Globus pallidus (tissue), 1 donor: ENCODE results near the gene SYNC.

ENCODE experiments used
- DNase-seq: peaks from one replicate; pipeline ENCODE4 v3.0.0-alpha.2; 2015; ENCODE audit warnings: low spot score

SYNC gene

DNA sequence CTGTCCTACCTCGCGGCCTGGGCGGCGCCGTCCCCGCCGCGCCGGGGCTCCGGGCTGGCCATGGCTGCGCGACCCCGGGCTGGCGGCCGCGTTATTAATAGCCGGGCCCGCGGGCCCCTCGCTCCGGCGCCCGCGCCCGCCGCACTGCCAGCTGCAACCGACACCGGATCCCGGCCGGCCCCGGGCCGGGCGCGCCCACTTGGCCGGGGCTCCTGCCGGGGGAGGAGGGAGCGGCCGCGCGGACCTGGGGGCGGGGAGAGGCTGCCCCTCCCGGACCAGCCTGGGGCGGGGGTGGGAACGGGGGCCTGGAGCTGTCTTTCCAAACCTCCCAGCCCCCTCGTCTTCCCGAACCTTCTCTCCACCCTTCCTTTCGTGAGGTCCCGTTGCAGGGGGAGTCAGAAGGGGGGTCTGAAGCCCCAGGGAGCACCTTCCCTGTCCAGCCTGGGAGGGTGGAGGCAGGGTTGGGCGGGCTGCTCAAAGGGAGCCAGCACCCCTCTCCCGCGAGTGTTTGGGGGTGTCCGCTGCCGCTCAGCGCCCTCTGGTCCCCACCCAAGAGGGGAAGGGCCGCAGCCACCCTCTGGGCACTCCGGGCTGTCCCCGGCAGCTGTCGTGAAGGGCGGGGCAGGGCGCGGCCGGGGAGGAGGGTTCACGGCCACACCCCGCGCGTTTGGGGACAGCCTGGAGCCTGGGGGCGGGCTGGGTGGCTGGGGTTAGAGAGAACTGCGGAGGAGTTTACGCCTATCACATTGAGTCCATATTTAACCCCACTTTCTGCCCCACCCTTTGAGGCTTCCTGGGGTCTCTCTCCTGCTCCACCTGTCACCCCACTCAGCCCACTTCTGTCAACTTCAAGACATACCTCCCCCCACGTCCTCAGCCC, at the start of gene SYNC:
Gene SYNC (minus strand): TSS at position 172 of the 880 bp plus-strand sequence. CDS start 110 bp downstream, at position 62.
- peak; percentile 9 for DNase-seq

DNA sequence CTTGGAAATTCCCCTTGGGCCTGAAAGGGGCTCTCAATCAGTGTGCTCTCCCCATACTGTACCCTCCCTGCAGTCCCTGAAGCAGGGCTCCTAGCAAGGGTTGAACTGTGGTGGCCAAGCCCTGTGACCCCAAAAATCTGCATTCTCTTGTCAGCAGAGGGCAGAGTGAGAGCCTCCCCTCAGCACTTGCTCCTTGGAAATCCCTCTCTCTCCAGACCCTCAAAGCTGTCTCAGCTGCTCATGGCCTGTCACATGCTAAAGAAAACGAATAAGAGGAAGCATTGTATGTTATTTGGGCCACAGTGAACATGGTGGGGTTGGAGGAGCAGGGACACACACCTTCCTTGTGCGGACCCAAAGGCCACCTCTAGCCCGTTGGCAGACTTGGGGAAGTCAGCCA, 47.2 kb upstream of the SYNC start:
- DNase-seq, result no peak

DNA sequence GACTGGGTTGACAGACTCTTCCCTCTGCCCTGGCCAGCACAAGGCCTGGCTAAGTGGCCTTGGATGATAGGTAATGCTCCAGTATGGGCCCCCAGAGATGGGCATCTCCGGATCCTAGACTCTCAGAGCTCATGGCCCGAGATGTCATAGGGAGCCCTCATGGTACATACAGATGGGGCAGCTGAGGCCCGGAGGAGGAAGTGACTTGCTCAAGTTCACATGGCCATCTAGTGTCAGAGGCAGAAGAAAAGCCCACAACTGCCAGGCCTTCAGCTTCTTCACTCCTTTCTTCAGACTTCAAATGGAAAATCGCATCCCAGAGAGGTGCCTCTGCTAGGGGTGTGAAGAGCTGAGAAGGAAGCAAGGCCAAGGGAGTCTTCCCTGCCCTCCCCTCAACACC, 46.8 kb upstream of the SYNC start:
- DNase-seq, result no peak

DNA sequence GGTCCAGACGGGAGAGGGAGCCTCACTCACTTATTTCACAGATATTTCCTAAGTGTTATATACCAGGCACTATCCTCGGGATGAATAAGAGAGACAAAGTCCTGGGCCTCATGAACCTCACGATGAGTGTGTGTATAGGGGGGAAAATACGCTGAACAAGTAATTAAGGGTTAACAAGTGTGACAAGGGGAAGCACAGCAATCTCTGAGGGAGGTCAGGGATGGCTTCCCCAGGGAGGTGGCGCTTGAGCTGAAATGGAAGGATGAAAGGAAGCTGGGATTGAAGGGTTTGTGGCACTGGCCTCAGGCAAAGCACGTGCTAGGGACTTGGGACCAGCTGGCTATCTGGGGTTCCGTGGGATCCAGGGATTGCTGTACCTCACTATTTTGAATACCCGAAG, 46.4 kb upstream of the SYNC start:
- no peak for DNase-seq

DNA sequence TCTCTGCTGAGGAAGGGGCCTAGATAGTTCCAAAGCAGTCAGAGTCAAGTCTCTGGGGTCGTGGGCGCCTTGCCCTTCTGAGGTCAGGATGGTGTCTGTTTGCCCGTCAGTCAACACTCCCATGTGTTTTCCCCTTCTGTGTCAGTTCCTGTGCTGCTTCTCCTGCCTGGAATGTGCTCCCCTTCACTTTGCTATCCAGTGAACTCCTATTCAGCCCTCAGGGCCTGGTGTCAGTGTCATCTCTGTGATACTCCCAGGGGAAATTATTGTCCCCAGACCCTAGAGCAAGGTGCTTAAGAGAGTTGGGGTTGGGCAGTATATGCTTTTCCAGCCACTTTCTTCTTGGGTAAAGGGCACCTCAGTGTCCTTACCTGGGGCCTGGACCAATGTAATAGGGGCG, 45.8 kb upstream of the SYNC start:
- no peak for DNase-seq

DNA sequence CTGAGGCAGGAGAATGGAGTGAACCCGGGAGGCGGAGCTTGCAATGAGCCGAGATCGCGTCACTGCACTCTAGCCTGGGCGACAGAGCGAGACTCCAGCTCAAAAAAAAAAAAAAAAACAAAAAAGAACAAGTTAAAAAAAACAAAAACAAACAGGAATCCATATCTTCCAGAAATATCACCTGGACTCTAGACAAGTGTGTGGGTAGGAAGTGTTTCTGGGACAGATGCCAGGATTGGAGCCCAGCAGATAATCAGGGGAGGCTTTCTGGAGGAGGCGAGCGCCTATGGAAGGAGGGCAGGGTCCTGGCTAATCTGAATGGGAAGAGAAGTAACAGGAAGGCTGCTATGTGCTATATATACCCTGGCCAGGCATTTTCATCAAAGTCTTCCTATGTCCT, 43.6 kb upstream of the SYNC start:
- no peak for DNase-seq

DNA sequence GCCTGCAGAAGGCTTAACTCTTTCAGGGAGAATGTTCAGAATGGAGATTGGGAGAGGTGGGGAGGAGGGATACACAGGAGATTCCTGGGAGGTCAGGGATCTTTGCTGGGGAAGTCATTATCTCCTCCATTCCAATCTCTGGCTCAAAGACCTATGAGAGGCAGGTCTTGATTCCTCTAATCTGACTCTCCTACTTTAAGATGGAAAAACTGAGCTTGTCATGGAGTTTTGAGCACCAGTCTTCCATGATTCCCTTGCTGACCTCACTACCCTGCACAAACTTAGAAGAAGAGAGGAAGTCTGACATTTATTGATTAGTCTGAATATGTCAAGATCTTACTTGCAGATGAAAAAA, 41.5 kb upstream of the SYNC start:
- DNase-seq, result no peak

DNA sequence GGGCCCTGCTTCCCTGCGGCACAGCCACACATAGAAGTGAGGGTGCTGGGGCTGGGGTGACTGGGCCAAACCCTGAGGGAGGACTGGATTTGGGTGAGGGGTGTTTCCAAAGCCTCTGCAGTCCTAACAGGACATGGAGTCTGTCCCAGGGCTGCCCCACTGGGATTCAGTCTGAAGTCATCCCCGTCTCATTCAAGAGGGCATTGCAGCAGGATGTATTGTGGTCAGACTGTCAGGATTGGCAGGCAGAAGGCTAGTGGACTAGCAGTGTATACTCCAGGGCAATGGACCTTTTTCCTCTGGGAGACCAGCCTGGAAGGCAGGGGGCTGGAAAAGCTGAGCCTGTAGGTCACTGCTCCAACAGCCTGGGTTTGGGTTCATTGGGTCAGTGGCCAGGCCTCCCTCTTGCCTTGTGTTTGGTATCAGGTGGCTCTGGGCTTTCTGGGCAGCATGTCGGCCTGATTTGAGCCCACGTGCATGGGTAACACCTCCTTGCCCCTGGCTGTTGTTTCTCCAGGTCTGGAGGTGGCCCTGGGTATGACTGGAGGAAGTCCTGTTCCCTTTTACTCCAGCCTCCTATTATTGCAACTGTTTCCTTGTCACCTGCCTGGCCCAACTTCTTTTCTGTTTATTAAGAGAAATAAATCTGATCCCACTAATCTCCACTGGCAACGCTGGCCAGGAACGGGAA, 41.0 kb upstream of the SYNC start:
- no peak for DNase-seq

DNA sequence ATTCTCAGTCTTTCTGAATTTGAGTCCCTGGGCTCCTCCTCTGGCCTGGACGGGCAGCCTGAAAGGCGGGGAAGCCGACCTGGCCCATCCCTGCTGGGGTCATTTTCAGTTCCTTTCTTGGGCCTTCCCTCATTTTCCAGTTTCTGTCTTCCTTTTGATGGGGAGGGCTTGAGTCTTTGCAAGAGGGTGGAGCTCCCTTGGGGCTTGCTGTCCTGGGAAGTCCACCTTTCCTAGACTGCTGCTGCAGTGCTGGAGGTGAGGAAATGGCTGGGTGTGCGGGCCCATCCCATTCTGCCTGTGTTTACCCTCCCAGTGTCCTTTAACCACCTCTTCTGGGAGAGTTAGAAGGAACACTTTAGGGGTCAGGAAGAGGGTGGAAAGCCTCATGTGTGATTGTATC, 40.4 kb upstream of the SYNC start:
- no peak for DNase-seq

DNA sequence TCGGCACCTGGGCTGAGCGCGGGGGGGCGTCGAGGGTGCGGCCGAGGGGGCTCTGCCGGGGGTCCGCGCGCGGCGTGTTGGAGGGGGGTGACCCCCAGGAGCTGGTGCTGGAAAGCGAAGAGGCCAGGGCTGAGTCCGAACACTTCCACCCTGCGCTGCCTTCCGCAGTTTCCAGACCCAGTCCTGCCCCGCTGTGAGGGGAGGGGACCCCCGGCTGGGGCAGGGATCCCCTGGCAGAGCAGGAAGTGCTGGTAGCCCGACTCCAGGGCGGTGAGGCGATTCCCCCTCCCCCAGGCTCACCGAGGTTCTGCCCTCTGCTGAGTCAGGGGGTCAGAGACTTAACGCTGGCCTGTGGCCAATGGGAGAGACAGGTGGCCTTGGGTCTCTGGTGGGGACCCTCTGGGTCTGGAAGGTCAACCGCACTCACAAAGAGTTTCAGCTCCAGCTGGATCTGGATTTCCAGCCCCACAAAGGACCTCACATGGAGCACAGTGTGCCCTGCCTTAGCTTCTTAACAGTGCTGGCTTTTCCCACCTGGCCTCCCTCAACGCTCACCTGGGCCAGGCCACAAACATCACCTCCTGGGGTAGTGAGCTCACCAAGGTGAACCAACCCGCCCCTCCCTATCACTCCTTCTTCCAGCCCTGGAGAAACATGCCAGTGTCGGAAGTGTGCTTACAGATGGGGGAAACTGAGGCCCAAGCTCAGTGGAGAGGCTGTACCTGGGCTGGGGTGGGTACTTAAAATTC, 39.8 kb upstream of the SYNC start:
- no peak for DNase-seq

DNA sequence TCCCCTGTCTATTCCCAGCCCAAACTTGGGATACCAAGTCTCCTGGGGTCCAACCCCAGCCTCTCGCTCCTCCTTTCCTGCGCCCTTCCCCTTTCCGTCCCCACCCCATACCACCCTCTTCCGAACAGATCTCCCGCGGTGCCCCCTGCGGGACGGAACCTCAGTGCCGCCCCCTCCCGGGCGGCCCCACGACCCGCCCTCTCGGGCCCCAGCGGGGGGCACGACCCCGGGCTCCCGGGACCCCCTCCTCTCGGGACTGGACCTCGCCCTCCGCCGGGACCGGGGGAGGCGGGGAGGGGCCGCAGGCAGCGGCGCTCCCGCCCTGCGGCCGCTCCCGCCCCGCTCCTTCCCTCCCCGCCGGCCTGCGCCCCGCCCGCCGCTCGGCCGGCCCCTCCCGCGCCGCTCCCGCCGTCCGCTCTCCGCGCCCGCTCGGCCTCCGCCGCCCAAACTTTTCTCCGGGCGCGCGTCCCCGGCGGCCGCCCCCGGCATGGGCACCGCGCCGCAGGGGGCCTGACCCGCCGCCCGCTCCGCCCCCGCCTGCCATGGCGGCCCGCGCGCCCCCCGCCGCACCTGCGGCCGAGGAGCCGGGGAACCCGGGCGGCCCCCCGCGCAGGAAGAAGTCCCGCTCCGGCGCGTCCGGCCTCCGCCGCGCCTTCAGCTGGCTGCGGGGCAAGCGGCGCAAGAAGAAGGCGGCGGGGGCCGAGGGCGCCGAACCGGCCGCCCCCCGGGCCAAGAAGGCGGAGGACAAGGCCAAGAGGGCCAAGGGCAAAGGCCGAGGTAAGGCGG, 39.0 kb upstream of the SYNC start:
- no peak for DNase-seq

DNA sequence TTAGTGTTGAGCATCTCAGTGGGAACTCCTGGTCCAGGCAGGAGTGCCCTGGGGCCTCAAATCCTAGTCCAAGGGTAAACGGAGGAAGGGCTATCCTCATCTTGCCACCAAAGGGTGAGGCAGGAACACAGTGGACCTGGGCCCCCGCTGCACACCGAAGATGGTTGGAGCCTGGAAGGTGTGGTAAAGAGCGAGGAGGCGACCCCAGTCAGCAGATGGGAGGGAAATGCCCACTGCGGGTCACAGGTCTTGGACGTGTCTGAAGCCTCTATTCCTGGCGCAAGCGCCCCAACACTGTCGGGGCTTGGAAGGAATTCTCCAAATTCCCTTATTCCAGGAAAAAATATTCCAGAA, 38.5 kb upstream of the SYNC start:
- DNase-seq, result no peak

DNA sequence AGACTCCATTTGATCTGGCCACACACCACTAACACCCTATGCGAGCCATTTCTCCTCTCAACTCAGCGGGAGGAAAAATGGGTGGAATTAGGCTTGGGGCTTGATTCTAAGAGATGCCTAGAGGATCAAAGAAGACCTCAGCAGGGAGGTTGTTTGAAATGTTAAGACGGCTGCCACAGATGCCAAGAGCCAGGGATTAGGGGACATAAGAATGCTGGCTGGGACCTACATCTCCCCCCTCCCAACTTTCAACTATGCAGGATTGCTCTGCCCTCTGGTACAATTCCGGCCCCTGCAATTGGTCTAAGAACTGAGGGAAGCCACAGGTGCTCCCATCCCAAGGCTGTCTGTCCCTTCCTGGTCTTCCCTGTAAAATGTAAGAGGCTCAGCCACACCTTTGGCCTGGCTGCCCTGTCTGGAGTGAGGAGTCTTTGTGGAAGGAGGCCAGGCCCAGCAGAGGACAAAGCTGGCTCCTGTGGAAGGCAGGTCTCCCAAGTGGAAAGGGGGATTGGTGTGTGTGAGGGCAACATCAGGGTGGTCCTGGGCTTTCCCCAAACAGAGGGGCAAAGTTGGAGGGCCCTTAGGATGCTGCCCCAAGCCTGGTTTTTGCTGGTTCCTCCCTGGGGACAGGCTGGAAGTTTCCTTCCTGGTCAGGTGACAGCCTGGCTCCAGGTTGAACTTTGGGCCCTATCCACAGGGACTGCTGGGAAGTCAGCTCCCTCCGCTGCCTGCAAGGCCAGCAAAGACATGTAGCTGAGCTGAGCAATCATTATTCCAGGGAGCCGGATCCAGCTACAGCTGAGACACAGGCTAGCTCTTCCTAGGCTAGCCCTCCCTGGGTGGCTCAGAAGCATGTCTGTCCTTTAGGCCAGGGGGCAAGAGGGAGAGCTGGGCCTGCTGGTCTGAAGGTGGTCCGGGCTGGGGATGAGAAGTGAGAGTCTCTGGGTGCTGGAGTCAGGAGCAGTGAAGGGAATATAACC, 34.5 kb upstream of the SYNC start:
- no peak for DNase-seq

DNA sequence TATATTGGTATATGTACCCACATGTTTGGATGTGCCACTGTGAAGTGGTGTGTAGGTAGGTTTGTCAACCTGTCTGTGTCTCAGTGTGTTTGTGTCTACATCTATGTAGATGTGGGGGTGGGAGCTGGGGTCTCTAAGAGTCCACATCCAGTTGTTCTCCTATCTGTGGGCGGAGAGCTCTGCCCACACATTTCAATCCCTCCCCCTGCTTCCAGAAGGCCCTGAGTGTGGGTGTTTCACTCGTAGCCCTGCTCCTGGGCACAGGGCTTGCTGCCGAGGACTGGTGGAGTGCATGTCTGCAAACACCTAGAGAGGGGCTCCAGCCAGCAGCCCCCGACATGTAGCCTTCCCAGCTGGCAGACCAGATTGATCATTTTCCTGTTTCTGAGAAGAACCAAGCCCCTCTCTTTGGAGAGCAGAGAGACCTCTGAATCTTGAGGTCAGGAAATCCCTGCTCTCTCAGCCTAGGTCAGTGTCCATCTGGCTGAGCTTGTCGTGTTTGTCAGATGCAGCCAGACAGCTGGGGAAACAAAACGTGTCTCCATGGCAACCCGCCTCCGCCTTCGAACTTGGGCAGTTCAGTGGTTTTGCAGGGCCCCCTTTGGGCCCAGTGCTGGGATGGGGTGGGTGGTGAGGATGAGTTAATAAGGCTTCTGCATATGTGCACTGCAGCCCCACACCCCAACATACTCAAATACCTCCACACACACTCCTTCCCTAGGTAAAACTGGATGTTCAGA, 31.2 kb upstream of the SYNC start:
- DNase-seq, result no peak

DNA sequence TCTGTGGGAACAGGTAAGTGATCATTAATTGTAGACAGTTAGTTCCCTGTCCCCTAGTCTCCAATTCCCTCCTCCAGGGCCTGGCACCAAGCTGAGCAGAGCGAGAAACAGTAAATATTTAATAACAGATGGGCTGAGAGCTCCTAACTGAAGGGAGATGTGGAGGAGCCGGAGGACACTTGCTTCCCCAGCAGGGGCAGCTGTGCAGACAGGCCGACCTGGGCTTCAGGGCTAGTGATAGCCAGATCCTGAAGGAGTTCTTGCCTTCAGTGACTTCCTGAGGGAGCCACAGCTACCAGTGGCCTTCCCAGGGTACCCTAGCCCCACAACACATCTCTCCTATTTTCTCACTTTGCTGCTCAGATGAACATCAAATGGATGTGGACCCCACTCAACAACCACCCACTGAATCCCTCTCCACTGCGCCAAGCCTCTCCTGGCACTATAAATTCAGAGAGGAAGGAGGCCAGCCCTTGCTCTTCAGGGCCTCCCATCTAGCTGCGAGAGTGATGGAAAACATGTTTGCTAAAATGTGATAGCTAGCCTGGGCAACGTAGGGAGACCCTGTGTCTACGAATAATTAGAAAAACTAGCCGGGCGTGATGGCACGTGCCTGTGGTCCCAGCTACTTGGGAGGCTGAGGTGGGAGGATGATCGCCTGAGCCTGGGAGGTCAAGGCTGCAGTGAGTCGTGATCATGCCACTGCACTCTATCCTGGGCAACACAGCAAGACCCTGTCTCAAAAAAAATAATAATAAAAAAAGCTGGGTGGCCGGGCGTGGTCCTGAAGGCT, 26.9 kb upstream of the SYNC start:
- DNase-seq, result no peak

DNA sequence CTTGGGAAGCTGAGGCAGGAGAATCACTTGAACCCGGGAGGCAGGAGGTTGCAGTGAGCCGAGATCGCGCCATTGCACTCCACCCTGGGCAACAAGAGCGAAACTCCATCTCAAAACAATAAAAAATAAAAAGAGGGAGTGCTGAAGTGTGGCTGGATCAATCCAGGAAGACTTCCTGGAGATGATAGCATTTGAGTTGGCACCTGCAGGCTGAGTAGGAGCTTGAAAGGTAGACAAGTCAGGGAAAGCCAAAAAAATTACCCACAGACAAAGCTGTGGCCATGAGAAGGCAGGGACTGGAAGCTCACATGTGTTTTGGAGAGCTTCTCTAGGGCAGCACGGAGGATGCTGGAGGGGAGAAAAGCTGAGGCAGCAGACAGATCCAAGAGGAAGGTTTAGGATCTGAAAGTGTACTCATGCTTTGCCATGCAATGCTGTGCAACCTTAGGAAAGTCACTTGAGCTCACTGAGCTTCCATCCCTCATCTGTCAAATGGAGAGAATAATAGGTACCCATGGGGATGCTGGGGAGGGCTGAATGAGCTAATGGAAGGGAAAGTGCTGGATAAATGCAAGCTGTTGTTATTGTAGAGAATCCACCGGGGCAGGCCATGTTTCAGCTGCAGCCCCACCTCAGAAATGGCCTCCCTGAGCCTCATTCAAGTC, 26.0 kb upstream of the SYNC start:
- no peak for DNase-seq

DNA sequence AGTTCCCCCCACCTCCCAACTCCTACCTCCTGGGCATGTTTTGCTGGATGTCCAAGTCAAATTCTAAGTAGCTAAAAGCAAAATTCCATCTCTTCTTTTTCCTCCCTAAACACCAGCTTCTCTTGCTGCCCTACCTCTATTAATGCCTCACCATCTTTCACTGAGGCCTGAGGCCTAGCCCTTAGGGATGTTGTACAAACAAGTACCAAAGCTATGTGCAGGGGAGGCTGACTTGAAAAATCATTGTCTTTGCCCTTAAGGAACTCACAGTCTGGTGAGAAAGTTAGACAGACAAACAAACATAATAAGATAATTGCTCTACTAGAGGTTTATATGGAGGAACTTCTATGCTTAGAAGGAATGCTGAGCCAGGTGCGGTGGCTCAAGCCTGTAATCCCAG, 25.3 kb upstream of the SYNC start:
- no peak for DNase-seq

DNA sequence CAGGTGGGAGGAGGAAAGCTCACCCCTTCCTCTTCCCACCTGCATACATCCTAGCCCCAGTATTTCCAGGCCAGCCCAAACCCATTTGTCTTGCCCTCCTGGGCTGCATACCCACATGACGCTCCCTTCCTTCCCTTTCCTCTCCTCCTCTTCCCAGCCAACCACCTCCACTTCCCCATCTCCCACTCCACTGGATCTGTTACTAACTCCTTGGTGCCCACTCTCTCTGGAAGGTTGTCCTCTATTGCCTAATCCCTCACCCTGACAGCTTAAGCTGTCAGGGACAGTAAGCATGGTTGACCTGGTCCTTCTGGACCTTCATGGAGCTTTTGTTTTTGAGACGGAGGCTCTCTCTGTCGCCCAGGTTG, 23.0 kb upstream of the SYNC start:
- no peak for DNase-seq
